Suppressor macrophage treated with lipopolysaccharide for 1 hour (primary cell): Measurements from ENCODE around the gene CDH7.

Experiments used
- DNase-seq, 3 donors: peaks; one replicate each; pipeline ENCODE4 v3.0.0-alpha.2; 2020 to 2022

The CDH7 gene

GRCh38 chr18:65769652-65770051, 18.8 kb downstream of the CDH7 start:
- DNase-seq = no peak

GRCh38 chr18:65786474-65786873, 35.7 kb downstream of the CDH7 start:
- DNase-seq = no peak

- DNase-seq = no peak
These were observed 37.6 kb downstream of the CDH7 start for GRCh38 chr18:65788373-65788772.

- no peak for DNase-seq
These were observed 39.8 kb downstream of the CDH7 start for GRCh38 chr18:65790604-65791003.

- no peak for DNase-seq
These were observed 40.9 kb downstream of the CDH7 start for GRCh38 chr18:65791719-65792118.

GRCh38 chr18:65792456-65793074, 41.8 kb downstream of the CDH7 start:
- no peak for DNase-seq

- no peak for DNase-seq
These were observed 57.9 kb downstream of the CDH7 start for GRCh38 chr18:65808759-65809158.

GRCh38 chr18:65811307-65811706, 60.5 kb downstream of the CDH7 start:
- DNase-seq = no peak

- DNase-seq = no peak
These were observed 64.7 kb downstream of the CDH7 start for GRCh38 chr18:65815506-65815905.

GRCh38 chr18:65817178-65817577, 66.4 kb downstream of the CDH7 start:
- no peak for DNase-seq

- no peak for DNase-seq
These were observed 71.1 kb downstream of the CDH7 start for GRCh38 chr18:65821911-65822310.

- no peak for DNase-seq
These were observed 72.0 kb downstream of the CDH7 start for GRCh38 chr18:65822826-65823225.

- no peak for DNase-seq
These were observed 76.6 kb downstream of the CDH7 start for GRCh38 chr18:65827444-65827843.

- DNase-seq = no peak
These were observed 85.1 kb downstream of the CDH7 start for GRCh38 chr18:65835881-65836280.

GRCh38 chr18:65846107-65846506, 95.3 kb downstream of the CDH7 start:
- no peak for DNase-seq

GRCh38 chr18:65852273-65852672, 101.5 kb downstream of the CDH7 start:
- DNase-seq = no peak

- no peak for DNase-seq
These were observed 108.3 kb downstream of the CDH7 start for GRCh38 chr18:65859075-65859474.

- no peak for DNase-seq
These were observed 118.7 kb downstream of the CDH7 start for GRCh38 chr18:65869527-65869926.

GRCh38 chr18:65876310-65876709, 125.5 kb downstream of the CDH7 start:
- DNase-seq = no peak

- DNase-seq = no peak
These were observed 146.5 kb downstream of the CDH7 start for GRCh38 chr18:65897292-65897691.

GRCh38 chr18:65901522-65901921, 150.7 kb downstream of the CDH7 start:
- no peak for DNase-seq

- DNase-seq = no peak
These were observed 155.8 kb downstream of the CDH7 start for GRCh38 chr18:65906621-65907034.

- no peak for DNase-seq
These were observed 156.5 kb downstream of the CDH7 start for GRCh38 chr18:65907281-65907680.

GRCh38 chr18:65919018-65919417, 168.2 kb downstream of the CDH7 start:
- no peak for DNase-seq

GRCh38 chr18:65919663-65920062, 168.9 kb downstream of the CDH7 start:
- no peak for DNase-seq

GRCh38 chr18:65922103-65922502, 171.3 kb downstream of the CDH7 start:
- no peak for DNase-seq
